HepG2 (cell line): ENCODE data around the gene SLC29A1. TPM values are rescaled to one million over a fixed set of nuclear protein-coding genes. Genes with fewer than 3 reads are reported as not detected.
A peak's percentile ranks its signal among the peaks of the same experiment; 100 is the strongest.

Experiments used
- HIC2 ChIP-seq: sonication (generic); formaldehyde crosslinking; IDR thresholded peaks from 2 replicates; pipeline ENCODE4 v1.9.0; 2022; ENCODE audit warnings: low read depth, missing genetic modification reagents
- HNRNPUL1 ChIP-seq: fragments of 200-400 bp; formaldehyde crosslinking; IDR thresholded peaks from 2 replicates; pipeline ENCODE4 v1.6.1; 2017; ENCODE audit warnings: low read depth, mild to moderate bottlenecking, low read length, moderate library complexity
- LRRFIP1 ChIP-seq: sonication (generic); formaldehyde crosslinking; conservative IDR thresholded peaks from 2 replicates; pipeline ENCODE4 v1.4.0; 2020; ENCODE audit warnings: missing genetic modification reagents
- MTERF4 ChIP-seq: sonication (generic); formaldehyde crosslinking; IDR thresholded peaks from 2 replicates; pipeline ENCODE4 v1.8.0; 2023; ENCODE audit warnings: mild to moderate bottlenecking, missing genetic modification reagents
- MXD1 ChIP-seq: sonication (generic); formaldehyde crosslinking; IDR thresholded peaks from 2 replicates; pipeline ENCODE4 v1.4.0; 2020; ENCODE audit warnings: mild to moderate bottlenecking, missing genetic modification reagents
- PHF20 ChIP-seq: sonication (generic); formaldehyde crosslinking; IDR thresholded peaks from 2 replicates; pipeline ENCODE4 v1.5.0; 2020; ENCODE audit warnings: mild to moderate bottlenecking, missing genetic modification reagents
- PRDM4 ChIP-seq: sonication (generic); formaldehyde crosslinking; IDR thresholded peaks from 2 replicates; pipeline ENCODE4 v1.9.0; 2021; ENCODE audit warnings: missing genetic modification reagents, borderline replicate concordance
- PTBP1 ChIP-seq: fragments of 200-400 bp; formaldehyde crosslinking; IDR thresholded peaks from 2 replicates; pipeline ENCODE4 v1.6.1; 2018; ENCODE audit warnings: low read length, low read depth; ENCODE audit not compliant: poor library complexity, severe bottlenecking
- RFXAP ChIP-seq: sonication (generic); formaldehyde crosslinking; IDR thresholded peaks from 2 replicates; pipeline ENCODE4 v1.4.0; 2020; ENCODE audit warnings: missing genetic modification reagents, borderline replicate concordance
- RORA ChIP-seq: sonication (generic); formaldehyde crosslinking; IDR thresholded peaks from 2 replicates; pipeline ENCODE4 v1.5.0; 2020; ENCODE audit warnings: mild to moderate bottlenecking, missing genetic modification reagents, moderate library complexity
- SRSF1 ChIP-seq: fragments of 200-400 bp; formaldehyde crosslinking; optimal IDR thresholded peaks from 2 replicates; pipeline ENCODE3; 2017; ENCODE audit warnings: mild to moderate bottlenecking, low read depth, low read length, moderate library complexity
- ZBTB7A ChIP-seq: sonication (generic); formaldehyde crosslinking; IDR thresholded peaks from 2 replicates; pipeline ENCODE4 v1.8.0; 2022; ENCODE audit warnings: mild to moderate bottlenecking, missing genetic modification reagents
- ZNF12 ChIP-seq: sonication (generic); formaldehyde crosslinking; IDR thresholded peaks from 2 replicates; pipeline ENCODE4 v1.5.0; 2020; ENCODE audit warnings: missing genetic modification reagents
- ZNF160 ChIP-seq: sonication (generic); formaldehyde crosslinking; IDR thresholded peaks from 2 replicates; pipeline ENCODE4 v1.8.0; 2022; ENCODE audit warnings: mild to moderate bottlenecking, inconsistent platforms, missing genetic modification reagents
- ZNF414 ChIP-seq: sonication (generic); formaldehyde crosslinking; IDR thresholded peaks from 2 replicates; pipeline ENCODE4 v1.5.0; 2020; ENCODE audit warnings: missing genetic modification reagents
- ZNF446 ChIP-seq: sonication (generic); formaldehyde crosslinking; IDR thresholded peaks from 2 replicates; pipeline ENCODE4 v1.5.0; 2020; ENCODE audit warnings: mild to moderate bottlenecking, missing genetic modification reagents
- ZNF510 ChIP-seq: sonication (generic); formaldehyde crosslinking; IDR thresholded peaks from 2 replicates; pipeline ENCODE4 v1.4.0; 2020; ENCODE audit warnings: low read depth, mild to moderate bottlenecking, missing genetic modification reagents
- ZNF564 ChIP-seq: sonication (generic); formaldehyde crosslinking; IDR thresholded peaks from 2 replicates; pipeline ENCODE4 v1.8.1; 2023; ENCODE audit warnings: mild to moderate bottlenecking, missing genetic modification reagents
- ZNF841 ChIP-seq: sonication (generic); formaldehyde crosslinking; IDR thresholded peaks from 2 replicates; pipeline ENCODE4 v1.8.1; 2023; ENCODE audit warnings: missing genetic modification reagents, borderline replicate concordance
- ZNF878 ChIP-seq: sonication (generic); formaldehyde crosslinking; IDR thresholded peaks from 2 replicates; pipeline ENCODE4 v1.8.1; 2023; ENCODE audit warnings: mild to moderate bottlenecking, missing genetic modification reagents, moderate library complexity
- polyA plus RNA-seq, 8 experiments: library from polyadenylated mRNA; depleted of rRNA in 3 of 8; stranded (reverse) in 7 of 8; unstranded in 1 of 8; fragments of >200 nt; fragmentation: Illumina TruSeq in 4 of 8; extraction: Trizol in 4 of 8; gene quantifications; 2 replicates each; pipeline versions ENCODE4 v1.2.1 to v1.2.3, GENCODE V29; 2011 to 2016; ENCODE audit warnings: low read depth in 4 of 8, missing spikeins in 1 of 8, mixed read lengths in 1 of 8; ENCODE audit not compliant: insufficient read depth in 1 of 8
- total RNA-seq, 5 experiments: library from RNA; depleted of rRNA; stranded (reverse); fragments of >200 nt; fragmentation: Illumina TruSeq; extraction: Trizol; gene quantifications; 2 replicates each; pipeline ENCODE4 v1.2.3, GENCODE V29; 2016; ENCODE audit warnings: low read depth in 1 of 5

SLC29A1 gene
- total and polyA plus RNA-seq, 2 of the 13 experiments (the other 11 are each of a cell fraction or from before 2014, with no cell fraction given): 43.2 to 106 TPM

GRCh38 chr6:44246663-44247337, 23.4 kb downstream of the SLC29A1 start, which contains the start of gene HSP90AB1 (continued):
- TF ChIP-seq HIC2 (CRISPR knock-in tag) (no peak), ZNF160 (CRISPR knock-in tag) (peak; percentile 58), ZBTB7A (CRISPR knock-in tag) (peak; percentile 60; the same call in 1 of the 2 replicates), ZNF878 (CRISPR knock-in tag) (peak; percentile 29; the same call in 1 of the 2 replicates), HNRNPUL1 (no peak), MXD1 (CRISPR knock-in tag) (no peak), ZNF446 (CRISPR knock-in tag) (peak; percentile 89), SRSF1 (peak; percentile 19), ZNF841 (no peak), PRDM4 (CRISPR knock-in tag) (peak; percentile 82; the same call in 1 of the 2 replicates), ZNF564 (CRISPR knock-in tag) (0 out of 2 replicates have a peak, but pooled peaks have one; percentile 1), MTERF4 (CRISPR knock-in tag) (peak; percentile 96; the same call in 1 of the 2 replicates), ZNF12 (CRISPR knock-in tag) (peak; percentile 66), RORA (CRISPR knock-in tag) (no peak), PHF20 (no peak; the same call in 1 of the 2 replicates), ZNF510 (CRISPR knock-in tag) (peak; percentile 96), PTBP1 (peak; percentile 52), ZNF414 (CRISPR knock-in tag) (no peak; the same call in 1 of the 2 replicates), RFXAP (CRISPR knock-in tag) (peak; percentile 82; the same call in 1 of the 2 replicates), LRRFIP1 (CRISPR knock-in tag) (no peak; the same call in 1 of the 2 replicates)
